Activated CD4-positive, alpha-beta T cell treated with anti-CD3 and anti-CD28 coated beads, Interleukin-2, amount 10 ng/mL, durations not matched to agents 24 days and 14 days (primary cell): ENCODE data around the gene ZNF568. TPM values are rescaled to one million over a fixed set of nuclear protein-coding genes. Genes with fewer than 3 reads are reported as not detected.

Source experiments
- DNase-seq: peaks from one replicate; pipeline ENCODE4 v3.0.0; 2022
- H3K27ac Mint-ChIP-seq: one replicate; pipeline ENCODE4 v1.8.0; 2022; ENCODE audit warnings: mild to moderate bottlenecking, mixed read lengths
- H3K27me3 Mint-ChIP-seq: one replicate; pipeline ENCODE4 v1.8.0; 2022; ENCODE audit warnings: mixed read lengths
- H3K36me3 Mint-ChIP-seq: one replicate; pipeline ENCODE4 v1.8.0; 2022; ENCODE audit warnings: low read depth, mild to moderate bottlenecking, mixed read lengths
- H3K4me1 Mint-ChIP-seq: one replicate; pipeline ENCODE4 v1.8.0; 2021; ENCODE audit warnings: mixed read lengths
- H3K4me3 Mint-ChIP-seq: one replicate; pipeline ENCODE4 v1.8.0; 2022; ENCODE audit warnings: mild to moderate bottlenecking, moderate library complexity, mixed read lengths
- H3K9me3 Mint-ChIP-seq: one replicate; pipeline ENCODE4 v1.8.0; 2021; ENCODE audit warnings: mixed read lengths
- intact Hi-C: fragments of 100-400 bp; cut with micrococcal nuclease; formaldehyde crosslinking; loops from one replicate; pipeline ENCODE4 v1.15.1; 2023
- total RNA-seq: library from RNA; stranded (reverse); gene quantifications from 2 replicates; pipeline ENCODE4 v1.2.3, GENCODE V29; 2022

ZNF568 gene
- total RNA-seq, result 4.4 and 6.1 TPM in 2 replicates

- intact Hi-C loops, result loop anchor here (1.0 to 10.0 kb wide), 13 partner anchors 57 to 701 kb away; partner anchors contain the start of genes ZNF146, ZNF260, ZNF345 and ZNF382
- DNase-seq, result peak; percentile 97
- peaks cover 19% of the 10 kb centered on the region for H3K4me1 Mint-ChIP-seq
- H3K27me3 Mint-ChIP-seq, result no peaks in the 10 kb centered on the region
- H3K27ac Mint-ChIP-seq, result peak within 1 kb of the TSS; percentile 96
- H3K9me3 Mint-ChIP-seq, result peaks cover 35% of the 10 kb centered on the region
- peak within 1 kb of the TSS; percentile 90 for H3K4me3 Mint-ChIP-seq
- peaks cover 63% of the 10 kb centered on the region for H3K36me3 Mint-ChIP-seq
These were observed at the start of gene ZNF568, which contains the start of gene ZNF829 for GRCh38 chr19:36915992-36916830. Gene ZNF568 (plus strand): TSS chr19:36916332. CDS start chr19:36922771, 6,439 bp downstream. Gene ZNF829 (minus strand): TSS chr19:36916291. CDS start chr19:36915167, 1,124 bp downstream.

DNA sequence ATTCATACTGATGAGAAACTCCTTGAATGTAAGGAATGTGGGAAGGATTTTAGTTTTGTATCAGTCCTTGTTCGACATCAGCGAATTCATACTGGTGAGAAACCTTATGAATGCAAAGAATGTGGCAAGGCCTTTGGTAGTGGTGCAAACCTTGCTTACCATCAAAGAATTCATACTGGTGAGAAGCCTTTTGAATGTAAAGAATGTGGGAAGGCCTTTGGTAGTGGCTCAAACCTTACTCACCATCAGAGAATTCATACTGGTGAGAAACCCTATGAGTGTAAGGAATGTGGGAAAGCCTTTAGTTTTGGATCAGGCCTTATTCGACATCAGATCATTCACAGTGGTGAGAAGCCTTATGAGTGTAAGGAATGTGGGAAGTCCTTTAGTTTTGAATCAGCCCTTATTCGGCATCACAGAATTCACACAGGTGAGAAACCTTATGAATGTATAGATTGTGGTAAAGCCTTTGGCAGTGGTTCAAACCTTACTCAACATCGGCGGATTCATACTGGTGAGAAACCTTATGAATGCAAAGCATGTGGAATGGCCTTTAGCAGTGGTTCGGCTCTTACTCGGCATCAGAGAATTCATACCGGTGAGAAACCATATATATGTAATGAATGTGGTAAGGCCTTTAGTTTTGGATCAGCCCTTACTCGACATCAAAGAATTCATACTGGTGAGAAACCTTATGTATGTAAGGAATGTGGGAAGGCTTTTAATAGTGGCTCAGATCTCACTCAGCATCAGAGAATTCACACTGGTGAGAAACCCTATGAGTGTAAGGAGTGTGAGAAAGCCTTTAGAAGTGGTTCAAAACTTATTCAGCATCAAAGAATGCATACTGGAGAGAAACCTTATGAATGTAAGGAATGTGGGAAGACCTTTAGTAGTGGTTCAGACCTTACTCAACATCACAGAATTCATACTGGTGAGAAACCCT, 38.9 kb upstream of the ZNF568 start:
- Mint-ChIP-seq H3K36me3 (peaks cover 50% of the 10 kb centered on the region), H3K4me3 (no peak overlapping the region), H3K27ac (no peak overlapping the region), H3K27me3 (no peaks in the 10 kb centered on the region), H3K4me1 (no peaks in the 10 kb centered on the region), H3K9me3 (peaks cover 18% of the 10 kb centered on the region)
- no peak for DNase-seq
- intact Hi-C loops, result no loop called here

DNA sequence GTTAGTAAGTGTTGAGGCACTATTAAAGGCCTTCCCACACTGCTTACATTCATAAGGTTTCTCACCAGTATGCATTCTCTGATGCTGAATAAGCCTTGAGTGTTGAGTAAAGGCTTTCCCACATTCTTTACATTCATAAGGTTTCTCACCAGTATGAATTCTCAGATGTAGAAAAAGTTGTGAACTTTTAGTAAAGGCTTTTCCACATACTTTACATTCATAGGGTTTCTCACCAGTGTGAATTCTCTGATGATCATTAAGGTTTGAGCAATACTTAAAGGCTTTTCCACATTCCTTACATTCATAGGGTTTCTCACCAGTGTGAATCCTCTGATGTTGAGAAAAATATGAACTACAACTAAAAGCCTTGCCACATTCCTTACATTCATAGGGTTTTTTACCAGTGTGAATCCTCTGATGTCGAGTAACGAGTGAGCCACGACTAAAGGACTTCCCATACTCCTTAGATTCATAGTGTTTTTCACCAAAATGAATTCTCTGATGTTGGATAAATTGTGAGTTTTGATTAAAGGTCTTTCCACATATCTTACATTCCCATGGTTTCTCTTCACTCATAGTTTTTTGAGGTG, 24.3 kb upstream of the ZNF568 start:
- H3K9me3 Mint-ChIP-seq, result peaks cover 39% of the 10 kb centered on the region
- no peaks in the 10 kb centered on the region for H3K4me1 Mint-ChIP-seq
- H3K27ac Mint-ChIP-seq, result no peak overlapping the region
- no peaks in the 10 kb centered on the region for H3K27me3 Mint-ChIP-seq
- DNase-seq, result no peak
- intact Hi-C loops, result no loop called here
- H3K36me3 Mint-ChIP-seq, result peaks cover 66% of the 10 kb centered on the region
- H3K4me3 Mint-ChIP-seq, result no peak overlapping the region

- H3K4me1 Mint-ChIP-seq, result no peaks in the 10 kb centered on the region
- peaks cover 78% of the 10 kb centered on the region for H3K36me3 Mint-ChIP-seq
- no peak overlapping the region for H3K27ac Mint-ChIP-seq
- no peak overlapping the region for H3K4me3 Mint-ChIP-seq
- no peak for DNase-seq
- intact Hi-C loops, result no loop called here
- H3K9me3 Mint-ChIP-seq, result peaks cover 50% of the 10 kb centered on the region
- no peaks in the 10 kb centered on the region for H3K27me3 Mint-ChIP-seq
These were observed 21.2 kb upstream of the ZNF568 start for GRCh38 chr19:36894849-36895383.

GRCh38 chr19:36898422-36898821, 17.7 kb upstream of the ZNF568 start:
- Mint-ChIP-seq H3K9me3 (peaks cover 37% of the 10 kb centered on the region), H3K27ac (no peak overlapping the region), H3K4me3 (no peak overlapping the region), H3K27me3 (no peaks in the 10 kb centered on the region), H3K4me1 (no peaks in the 10 kb centered on the region), H3K36me3 (peaks cover 77% of the 10 kb centered on the region)
- DNase-seq, result no peak
- intact Hi-C loops, result no loop called here

DNA sequence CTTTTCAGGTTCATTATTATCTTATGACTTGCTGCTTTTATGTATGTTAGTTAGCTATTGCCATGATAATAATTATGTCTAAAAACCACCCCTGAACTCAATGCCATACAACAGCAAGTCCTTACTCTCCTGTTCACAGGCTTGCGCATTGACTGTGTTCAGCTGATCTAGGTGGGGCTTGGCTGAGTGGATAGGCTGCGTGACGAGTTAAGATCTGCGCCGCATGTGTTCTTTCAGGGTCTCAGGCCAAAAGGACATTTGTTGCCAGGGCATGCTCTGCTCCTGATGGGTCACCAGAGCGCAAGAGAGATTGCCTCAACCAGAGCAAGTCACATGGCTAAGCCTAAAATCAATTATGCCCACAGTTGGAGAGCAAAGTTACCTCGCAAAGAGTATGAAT, 859 bp downstream of the ZNF568 start:
- peak overlapping the region; percentile 90 for H3K4me3 Mint-ChIP-seq
- peaks cover 19% of the 10 kb centered on the region for H3K4me1 Mint-ChIP-seq
- intact Hi-C loops, result loop anchor here (1.0 to 10.0 kb wide), 13 partner anchors 56 to 702 kb away; partner anchors contain the start of genes ZNF146, ZNF260, ZNF345 and ZNF382
- peak overlapping the region; percentile 96 for H3K27ac Mint-ChIP-seq
- H3K9me3 Mint-ChIP-seq, result peaks cover 35% of the 10 kb centered on the region
- no peaks in the 10 kb centered on the region for H3K27me3 Mint-ChIP-seq
- DNase-seq, result peak; percentile 59
- H3K36me3 Mint-ChIP-seq, result peaks cover 62% of the 10 kb centered on the region

GRCh38 chr19:36918090-36918489, 2.0 kb downstream of the ZNF568 start:
- peaks cover 19% of the 10 kb centered on the region for H3K4me1 Mint-ChIP-seq
- DNase-seq, result no peak
- H3K9me3 Mint-ChIP-seq, result peaks cover 38% of the 10 kb centered on the region
- H3K36me3 Mint-ChIP-seq, result peaks cover 62% of the 10 kb centered on the region
- intact Hi-C loops, result loop anchor here (5.0 to 10.0 kb wide), 2 partner anchors 231 to 703 kb away; partner anchors contain the start of genes ZNF146, ZNF565 and ZNF567
- H3K27me3 Mint-ChIP-seq, result no peaks in the 10 kb centered on the region
- no peak overlapping the region for H3K4me3 Mint-ChIP-seq
- no peak overlapping the region for H3K27ac Mint-ChIP-seq

- Mint-ChIP-seq H3K4me1 (no peaks in the 10 kb centered on the region), H3K36me3 (peaks cover 25% of the 10 kb centered on the region), H3K27me3 (no peaks in the 10 kb centered on the region), H3K4me3 (no peak overlapping the region), H3K27ac (no peak overlapping the region), H3K9me3 (peaks cover 14% of the 10 kb centered on the region)
- no peak for DNase-seq
- intact Hi-C loops, result no loop called here
These were observed 15.6 kb downstream of the ZNF568 start for GRCh38 chr19:36931684-36932083.

GRCh38 chr19:36939153-36939552, 23.0 kb downstream of the ZNF568 start:
- intact Hi-C loops, result no loop called here
- H3K27me3 Mint-ChIP-seq, result no peaks in the 10 kb centered on the region
- peaks cover 46% of the 10 kb centered on the region for H3K36me3 Mint-ChIP-seq
- H3K4me1 Mint-ChIP-seq, result no peaks in the 10 kb centered on the region
- H3K27ac Mint-ChIP-seq, result no peak overlapping the region
- H3K4me3 Mint-ChIP-seq, result no peak overlapping the region
- H3K9me3 Mint-ChIP-seq, result peaks cover 43% of the 10 kb centered on the region
- no peak for DNase-seq

- no peak overlapping the region for H3K27ac Mint-ChIP-seq
- no peaks in the 10 kb centered on the region for H3K4me1 Mint-ChIP-seq
- H3K4me3 Mint-ChIP-seq, result no peak overlapping the region
- DNase-seq, result no peak
- peaks cover 33% of the 10 kb centered on the region for H3K36me3 Mint-ChIP-seq
- no peaks in the 10 kb centered on the region for H3K27me3 Mint-ChIP-seq
- intact Hi-C loops, result no loop called here
- peaks cover 22% of the 10 kb centered on the region for H3K9me3 Mint-ChIP-seq
These were observed 34.4 kb downstream of the ZNF568 start for GRCh38 chr19:36950335-36951119.

- intact Hi-C loops, result no loop called here
- Mint-ChIP-seq H3K27ac (no peak overlapping the region), H3K27me3 (no peaks in the 10 kb centered on the region), H3K4me1 (no peaks in the 10 kb centered on the region), H3K4me3 (no peak overlapping the region), H3K9me3 (peaks cover 25% of the 10 kb centered on the region), H3K36me3 (no peaks in the 10 kb centered on the region)
- no peak for DNase-seq
These were observed 46.2 kb downstream of the ZNF568 start for GRCh38 chr19:36962346-36962745.

GRCh38 chr19:36963280-36963679, 47.1 kb downstream of the ZNF568 start:
- H3K9me3 Mint-ChIP-seq, result peaks cover 26% of the 10 kb centered on the region
- intact Hi-C loops, result no loop called here

More at GRCh38 chr19:36963280-36963679, 47.1 kb downstream of the ZNF568 start:
- no peak overlapping the region for H3K4me3 Mint-ChIP-seq
- no peaks in the 10 kb centered on the region for H3K36me3 Mint-ChIP-seq
- H3K4me1 Mint-ChIP-seq, result no peaks in the 10 kb centered on the region
- no peaks in the 10 kb centered on the region for H3K27me3 Mint-ChIP-seq
- no peak for DNase-seq
- H3K27ac Mint-ChIP-seq, result no peak overlapping the region
